Measurements from ENCODE around the gene RELN. TPM values are rescaled to one million over a fixed set of nuclear protein-coding genes. Genes with fewer than 3 reads are reported as not detected.

RELN gene
- total RNA-seq, 4 donors from 2014 or later = 2.2 to 8.6 (median 3.5) TPM

GRCh38 chr7:103437623-103438022 lies 551.8 kb downstream of the RELN start:
- Histone ChIP-seq H3K27ac (no peak overlapping the region), H3K9me3 (peaks cover 0 to 14% (median 0%) of the 10 kb centered on the region in 3 donors), H3K4me3 (no peak overlapping the region), H3K27me3 (peaks cover 17% of the 10 kb centered on the region), H3K36me3 (no peaks in the 10 kb centered on the region), H3K4me1 (no peaks in the 10 kb centered on the region)
- TF ChIP-seq EP300 (IDR thresholded peaks at IDR 0.05) (no peak), POLR2AphosphoS5 (IDR thresholded peaks at IDR 0.05) (no peak), CTCF (IDR thresholded peaks at IDR 0.05) (no peak), POLR2A (IDR thresholded peaks at IDR 0.05) (no peak)
- ATAC-seq = no peak
- WGBS, 2 donors (ENCODE audit: low coverage in 1 of 2) = 70 to 83% methylated on average over 1 of the region's 1 CpG

GRCh38 chr7:103432712-103433111 lies 556.7 kb downstream of the RELN start:
- Histone ChIP-seq H3K27ac (no peak overlapping the region), H3K27me3 (peaks cover 8% of the 10 kb centered on the region), H3K4me3 (no peak overlapping the region), H3K4me1 (no peaks in the 10 kb centered on the region), H3K36me3 (no peaks in the 10 kb centered on the region), H3K9me3 (peaks cover 0 to 14% (median 0%) of the 10 kb centered on the region in 3 donors)
- no peak for ATAC-seq
- TF ChIP-seq CTCF (IDR thresholded peaks at IDR 0.05) (no peak), POLR2A (IDR thresholded peaks at IDR 0.05) (no peak), EP300 (IDR thresholded peaks at IDR 0.05) (no peak), POLR2AphosphoS5 (IDR thresholded peaks at IDR 0.05) (no peak)
- 73 to 80% methylated on average over 1 of the region's 1 CpG for WGBS, 2 donors (ENCODE audit: low coverage in 1 of 2)

- TF ChIP-seq CTCF (IDR thresholded peaks at IDR 0.05) = no peak
- H3K4me3 ChIP-seq = no peak overlapping the region
- no peaks in the 10 kb centered on the region for H3K4me1 ChIP-seq
- ATAC-seq = no peak
- H3K27me3 ChIP-seq = no peaks in the 10 kb centered on the region
- no peak overlapping the region for H3K27ac ChIP-seq
- no peaks in the 10 kb centered on the region for H3K36me3 ChIP-seq
- 45 to 80% methylated on average over 1 of the region's 1 CpG for WGBS, 2 donors (ENCODE audit: low coverage in 1 of 2)
- no peaks in the 10 kb centered on the region for H3K9me3 ChIP-seq
Observed at GRCh38 chr7:103425177-103425576, 564.3 kb downstream of the RELN start.

GRCh38 chr7:103423467-103424179 lies 565.8 kb downstream of the RELN start:
- 61 to 65% methylated on average over 2 to 3 of the region's 3 CpGs for WGBS, 2 donors (ENCODE audit: low coverage in 1 of 2)
- TF ChIP-seq POLR2AphosphoS5 (IDR thresholded peaks at IDR 0.05) (no peak), POLR2A (IDR thresholded peaks at IDR 0.05) (no peak), CTCF (IDR thresholded peaks at IDR 0.05) (no peak), EP300 (IDR thresholded peaks at IDR 0.05) (no peak)
- H3K27me3 ChIP-seq = no peaks in the 10 kb centered on the region

More at GRCh38 chr7:103423467-103424179, 565.8 kb downstream of the RELN start:
- no peak for ATAC-seq
- Histone ChIP-seq H3K4me1 (no peaks in the 10 kb centered on the region), H3K27ac (no peak overlapping the region), H3K9me3 (no peaks in the 10 kb centered on the region), H3K4me3 (no peak overlapping the region), H3K36me3 (no peaks in the 10 kb centered on the region)

Small RNAs within 50 kb of the gene (small RNA-seq; reads per million reads assigned to genes)
- gene RF00019 = 0 reads per million in 4 donors

Other genes with a start within 250 kb of the RELN start
- 10 to 100 TPM; 18.3 to 45.3 (median 30.3) TPM for gene ORC5, start 218.4 kb upstream of the RELN start, total RNA-seq

Measured in gastroesophageal sphincter (tissue), 4 donors.